ENCODE data around the gene HSD17B1. TPM values are rescaled to one million over a fixed set of nuclear protein-coding genes. Genes with fewer than 3 reads are reported as not detected.

HSD17B1 gene
- total and polyA plus RNA-seq, 2 donors (not counting 3 experiments of a cell fraction or from before 2014, with no cell fraction given), result 0.22 to 1.0 TPM

DNA sequence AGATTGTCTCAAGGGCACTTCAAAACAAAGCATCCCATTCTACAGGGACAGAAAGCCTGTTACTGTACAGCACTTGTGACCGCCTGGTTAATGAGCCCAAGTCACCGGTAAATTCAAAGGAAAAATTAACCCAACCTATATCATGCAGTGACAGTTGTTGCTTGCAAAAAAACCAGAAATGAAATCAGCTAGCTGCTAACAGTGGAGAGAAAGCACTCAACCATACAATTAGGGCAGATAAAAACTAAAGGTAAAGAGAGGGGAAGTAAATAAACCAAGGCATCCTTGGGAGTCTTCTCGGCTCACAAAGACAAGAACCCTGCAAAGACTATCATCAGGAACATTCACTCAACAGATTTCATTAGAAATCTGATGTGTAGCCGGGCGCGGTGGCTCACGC is 50.6 kb downstream of the HSD17B1 start:
- H3K9me3 ChIP-seq (replicated peaks; ENCODE audit: control insufficient read depth, insufficient read depth, low read length), result no peaks in the 10 kb centered on the region
- BruUV-seq (replicated peaks), result no TSS peak
- H3K9me1 ChIP-seq (replicated peaks; ENCODE audit: control insufficient read depth, extremely low read depth, insufficient read depth, low read length), result peaks cover 2% of the 10 kb centered on the region
- peaks cover 7% of the 10 kb centered on the region for H3K4me1 ChIP-seq (ENCODE audit: control insufficient read depth, extremely low read depth, insufficient read depth, low read length)
- TF ChIP-seq FOS (IDR thresholded peaks at IDR 0.05; ENCODE audit: borderline replicate concordance, insufficient read depth, low read length), result no peak
- no peak for TF ChIP-seq EZH2 (IDR thresholded peaks at IDR 0.05; ENCODE audit: borderline replicate concordance, low read depth, low read length, severe bottlenecking)
- no peak for TF ChIP-seq POLR2AphosphoS5 (IDR thresholded peaks at IDR 0.05; ENCODE audit: insufficient read depth, low read depth, low read length)
- TF ChIP-seq JUN (IDR thresholded peaks at IDR 0.05; ENCODE audit: borderline replicate concordance, insufficient read depth, insufficient read length, low read depth), result no peak
- TF ChIP-seq MYC (IDR thresholded peaks at IDR 0.05; ENCODE audit: low read depth, low read length), result no peak
- TF ChIP-seq, protein P1, sequence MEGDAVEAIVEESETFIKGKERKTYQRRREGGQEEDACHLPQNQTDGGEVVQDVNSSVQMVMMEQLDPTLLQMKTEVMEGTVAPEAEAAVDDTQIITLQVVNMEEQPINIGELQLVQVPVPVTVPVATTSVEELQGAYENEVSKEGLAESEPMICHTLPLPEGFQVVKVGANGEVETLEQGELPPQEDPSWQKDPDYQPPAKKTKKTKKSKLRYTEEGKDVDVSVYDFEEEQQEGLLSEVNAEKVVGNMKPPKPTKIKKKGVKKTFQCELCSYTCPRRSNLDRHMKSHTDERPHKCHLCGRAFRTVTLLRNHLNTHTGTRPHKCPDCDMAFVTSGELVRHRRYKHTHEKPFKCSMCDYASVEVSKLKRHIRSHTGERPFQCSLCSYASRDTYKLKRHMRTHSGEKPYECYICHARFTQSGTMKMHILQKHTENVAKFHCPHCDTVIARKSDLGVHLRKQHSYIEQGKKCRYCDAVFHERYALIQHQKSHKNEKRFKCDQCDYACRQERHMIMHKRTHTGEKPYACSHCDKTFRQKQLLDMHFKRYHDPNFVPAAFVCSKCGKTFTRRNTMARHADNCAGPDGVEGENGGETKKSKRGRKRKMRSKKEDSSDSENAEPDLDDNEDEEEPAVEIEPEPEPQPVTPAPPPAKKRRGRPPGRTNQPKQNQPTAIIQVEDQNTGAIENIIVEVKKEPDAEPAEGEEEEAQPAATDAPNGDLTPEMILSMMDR (IDR thresholded peaks at IDR 0.05; ENCODE audit: extremely low read depth in 1 of 2, insufficient read depth in 1 of 2, low read depth in 1 of 2, low read length in 2 of 2), result no peak
- TF ChIP-seq POLR2A (IDR thresholded peaks at IDR 0.05; ENCODE audit: low read depth, low read length), result no peak
- no peak for TF ChIP-seq GATA2 (IDR thresholded peaks at IDR 0.05; ENCODE audit: insufficient read depth, insufficient read length, low read depth, low read length)
- TF ChIP-seq, protein P2, sequence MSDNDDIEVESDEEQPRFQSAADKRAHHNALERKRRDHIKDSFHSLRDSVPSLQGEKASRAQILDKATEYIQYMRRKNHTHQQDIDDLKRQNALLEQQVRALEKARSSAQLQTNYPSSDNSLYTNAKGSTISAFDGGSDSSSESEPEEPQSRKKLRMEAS (IDR thresholded peaks at IDR 0.05; ENCODE audit: insufficient read depth, insufficient read length), result no peak
- H4K20me1 ChIP-seq (replicated peaks; ENCODE audit: control insufficient read depth, extremely low read depth, insufficient read depth, low read length), result peaks cover 4% of the 10 kb centered on the region
- no peak overlapping the region for H2AFZ ChIP-seq (ENCODE audit: low read depth, low read length)
- H3K4me2 ChIP-seq (ENCODE audit: insufficient read depth, low read length), result no peak overlapping the region
- no peak overlapping the region for H3K27ac ChIP-seq (ENCODE audit: insufficient read depth, low read depth, low read length)
- ChIA-PET POLR2A (no interaction called here), CTCF (interaction anchor here (2.6 kb wide), 1 partner anchor 25 kb away, joined by 14 read pairs; the partner anchor contains the start of gene PSMC3IP)
- H3K27me3 ChIP-seq (ENCODE audit: control insufficient read depth in 2 of 2, insufficient read depth in 2 of 2, low read length in 2 of 2), result no peaks in the 10 kb centered on the region
- FAIRE-seq (no peak), DNase-seq (ENCODE audit: low read depth, low spot score) (no peak)
- intact Hi-C loops (cut with micrococcal nuclease) (no loop called here), dilution Hi-C loops (cut with MboI; ENCODE audit: extremely low pct_ligation_motif_present, low sequenced_read_pairs) (loop anchor here (10.0 kb wide), 1 partner anchor 211 kb away; no protein-coding TSS in a partner anchor)
- no peak overlapping the region for H3K4me3 ChIP-seq (replicated peaks in 1 of 3; ENCODE audit: insufficient read depth in 1 of 3, low read depth in 1 of 3, low read length in 3 of 3)
- H3K79me2 ChIP-seq (ENCODE audit: control insufficient read depth, insufficient read depth, low read length), result peaks cover 52% of the 10 kb centered on the region
- H3K9ac ChIP-seq (replicated peaks; ENCODE audit: extremely low read depth, insufficient read depth, low read length), result no peak overlapping the region
- no peaks in the 10 kb centered on the region for H3K36me3 ChIP-seq (ENCODE audit: control insufficient read depth in 2 of 2, extremely low read depth in 1 of 2, insufficient read depth in 2 of 2, low read length in 2 of 2)

Small RNA genes within 50 kb of the gene (microRNA-seq; reads per million reads assigned to microRNA genes)
- gene MIR5010 (ENCODE audit: borderline number of aligned reads, borderline replicate concordance), result 3.8 reads per million, percentile 3 among the genes with 10 or more reads in this experiment

Other genes starting within 250 kb of the HSD17B1 start
- 108 and 124 TPM in 2 replicates for gene STAT3, start 164.5 kb upstream of the HSD17B1 start, total RNA-seq
- gene STAT3, start 164.5 kb upstream of the HSD17B1 start, polyA plus RNA-seq, result 48.2 and 59.1 TPM in 2 replicates
- 663 and 684 TPM in 2 replicates for gene CAVIN1, start 129.7 kb upstream of the HSD17B1 start, total RNA-seq
- 292 and 303 TPM in 2 replicates for gene CAVIN1, start 129.7 kb upstream of the HSD17B1 start, polyA plus RNA-seq
- 36.4 and 37.3 TPM in 2 replicates for gene ATP6V0A1, start 94.0 kb upstream of the HSD17B1 start, total RNA-seq
- 49.2 and 55.9 TPM in 2 replicates for gene ATP6V0A1, start 94.0 kb upstream of the HSD17B1 start, polyA plus RNA-seq
- 40.2 and 50.2 TPM in 2 replicates for gene NAGLU, start 16.7 kb upstream of the HSD17B1 start, total RNA-seq
- 54.2 and 66.8 TPM in 2 replicates for gene NAGLU, start 16.7 kb upstream of the HSD17B1 start, polyA plus RNA-seq
- 69.2 and 77.7 TPM in 2 replicates for gene COASY, start 9.2 kb downstream of the HSD17B1 start, total RNA-seq
- 39.6 and 52.6 TPM in 2 replicates for gene COASY, start 9.2 kb downstream of the HSD17B1 start, polyA plus RNA-seq
- 40.3 and 40.9 TPM in 2 replicates for gene MLX, start 14.2 kb downstream of the HSD17B1 start, total RNA-seq
- gene MLX, start 14.2 kb downstream of the HSD17B1 start, polyA plus RNA-seq, result 41.1 and 42.7 TPM in 2 replicates
- 19.3 and 20.8 TPM in 2 replicates for gene PSMC3IP, start 24.8 kb downstream of the HSD17B1 start, total RNA-seq
- 5.5 and 5.9 TPM in 2 replicates for gene PSMC3IP, start 24.8 kb downstream of the HSD17B1 start, polyA plus RNA-seq
- gene RETREG3, start 56.5 kb downstream of the HSD17B1 start, total RNA-seq, result 52.3 and 53.4 TPM in 2 replicates
- gene RETREG3, start 56.5 kb downstream of the HSD17B1 start, polyA plus RNA-seq, result 32.6 and 36.2 TPM in 2 replicates
- 96.9 and 102 TPM in 2 replicates for gene TUBG1, start 56.8 kb downstream of the HSD17B1 start, total RNA-seq
- 132 and 173 TPM in 2 replicates for gene TUBG1, start 56.8 kb downstream of the HSD17B1 start, polyA plus RNA-seq
- 13.1 and 13.2 TPM in 2 replicates for gene TUBG2, start 106.4 kb downstream of the HSD17B1 start, total RNA-seq
- 17.7 and 19.4 TPM in 2 replicates for gene TUBG2, start 106.4 kb downstream of the HSD17B1 start, polyA plus RNA-seq
- 11.3 and 13.2 TPM in 2 replicates for gene PLEKHH3, start 124.1 kb downstream of the HSD17B1 start, total RNA-seq
- 5.4 and 6.8 TPM in 2 replicates for gene PLEKHH3, start 124.1 kb downstream of the HSD17B1 start, polyA plus RNA-seq
- 1.3 TPM in 1 of 2 replicates, not detected in the other for gene CCR10, start 128.9 kb downstream of the HSD17B1 start, total RNA-seq
- 1.1 and 1.4 TPM in 2 replicates for gene CCR10, start 128.9 kb downstream of the HSD17B1 start, polyA plus RNA-seq
- 3.6 and 44.8 TPM in 2 replicates for gene CNTNAP1, start 129.6 kb downstream of the HSD17B1 start, total RNA-seq
- gene CNTNAP1, start 129.6 kb downstream of the HSD17B1 start, polyA plus RNA-seq, result 26.3 and 27.3 TPM in 2 replicates
- 29.8 and 31.4 TPM in 2 replicates for gene EZH1, start 192.1 kb downstream of the HSD17B1 start, total RNA-seq
- gene EZH1, start 192.1 kb downstream of the HSD17B1 start, polyA plus RNA-seq, result 27.8 and 33.7 TPM in 2 replicates
- 71.0 and 106 TPM in 2 replicates for gene RAMP2, start 208.3 kb downstream of the HSD17B1 start, total RNA-seq
- 192 and 262 TPM in 2 replicates for gene RAMP2, start 208.3 kb downstream of the HSD17B1 start, polyA plus RNA-seq
- 45.0 and 47.1 TPM in 2 replicates for gene VPS25, start 220.5 kb downstream of the HSD17B1 start, total RNA-seq
- 86.8 and 107 TPM in 2 replicates for gene VPS25, start 220.5 kb downstream of the HSD17B1 start, polyA plus RNA-seq
- gene WNK4, start 227.7 kb downstream of the HSD17B1 start, total RNA-seq, result 1.9 TPM in 2 replicates
- 0.48 and 0.84 TPM in 2 replicates for gene WNK4, start 227.7 kb downstream of the HSD17B1 start, polyA plus RNA-seq
- gene COA3, start 245.8 kb downstream of the HSD17B1 start, total RNA-seq, result 56.6 and 57.5 TPM in 2 replicates
- 126 and 139 TPM in 2 replicates for gene COA3, start 245.8 kb downstream of the HSD17B1 start, polyA plus RNA-seq
- gene CNTD1, start 245.9 kb downstream of the HSD17B1 start, total RNA-seq, result not detected in 2 replicates
- gene CNTD1, start 245.9 kb downstream of the HSD17B1 start, polyA plus RNA-seq, result not detected in 2 replicates